HEK293T (cell line): ENCODE data around the gene CLOCK.

Experiments used
- ARNT ChIP-seq: fragments of 450-650 bp; IDR thresholded peaks from 2 replicates; pipeline ENCODE4 v1.6.1; 2017; ENCODE audit warnings: mild to moderate bottlenecking
- BHLHE40 ChIP-seq: fragments of 450-650 bp; IDR thresholded peaks from 2 replicates; pipeline ENCODE4 v1.6.1; 2016; ENCODE audit warnings: mild to moderate bottlenecking, moderate library complexity, borderline replicate concordance
- CTBP1 ChIP-seq: fragments of 450-650 bp; IDR thresholded peaks from 2 replicates; pipeline ENCODE4 v1.6.1; 2016; ENCODE audit warnings: borderline replicate concordance
- ELF4 ChIP-seq: fragments of 450-650 bp; IDR thresholded peaks from 2 replicates; pipeline ENCODE4 v1.6.1; 2017; ENCODE audit warnings: antibody characterized with exemption
- FOXA1 ChIP-seq: fragments of 450-650 bp; IDR thresholded peaks from 2 replicates; pipeline ENCODE4 v1.6.1; 2016; ENCODE audit warnings: mild to moderate bottlenecking
- FOXK2 ChIP-seq: fragments of 450-650 bp; IDR thresholded peaks from 2 replicates; pipeline ENCODE4 v1.6.1; 2016; ENCODE audit warnings: mild to moderate bottlenecking
- FOXM1 ChIP-seq: fragments of 450-650 bp; IDR thresholded peaks from 2 replicates; pipeline ENCODE4 v1.6.1; 2017; ENCODE audit warnings: mild to moderate bottlenecking, borderline replicate concordance
- HDGF ChIP-seq: fragments of 450-650 bp; IDR thresholded peaks from 2 replicates; pipeline ENCODE4 v1.6.1; 2017; ENCODE audit warnings: antibody characterized with exemption, borderline replicate concordance
- LEF1 ChIP-seq: fragments of 450-650 bp; IDR thresholded peaks from 2 replicates; pipeline ENCODE4 v1.6.1; 2017; ENCODE audit warnings: mild to moderate bottlenecking, borderline replicate concordance
- PKNOX1 ChIP-seq: fragments of 450-650 bp; IDR thresholded peaks from 2 replicates; pipeline ENCODE4 v1.6.1; 2016
- SP1 ChIP-seq: fragments of 450-650 bp; IDR thresholded peaks from 2 replicates; pipeline ENCODE4 v1.6.1; 2017
- SUZ12 ChIP-seq: fragments of 450-650 bp; IDR thresholded peaks from 2 replicates; pipeline ENCODE4 v1.6.1; 2016; ENCODE audit warnings: mild to moderate bottlenecking
- ZNF384 ChIP-seq: fragments of 450-650 bp; IDR thresholded peaks from 2 replicates; pipeline ENCODE4 v1.6.1; 2016

GRCh38 chr4:55554453-55555030 lies 7.8 kb upstream of the CLOCK start:
- TF ChIP-seq HDGF (no peak), LEF1 (no peak), FOXK2 (no peak), FOXA1 (no peak), SP1 (no peak), CTBP1 (no peak), PKNOX1 (no peak), ZNF384 (no peak), ELF4 (no peak), BHLHE40 (no peak), ARNT (no peak), SUZ12 (no peak), FOXM1 (no peak)
